Keratinocyte (primary cell): ENCODE data around the gene RASGRF2.

Source experiments
- EZH2 ChIP-seq: IDR thresholded peaks from one replicate; pipeline ENCODE4 v1.6.1; 2012; ENCODE audit warnings: inconsistent platforms, mild to moderate bottlenecking, low read length, moderate library complexity
- TF ChIP-seq, protein P1 (sequence below), 3 experiments: IDR thresholded peaks in 1 of 3; conservative IDR thresholded peaks in 1 of 3; optimal IDR thresholded peaks in 1 of 3; 2 replicates in 2 of 3; 3 replicates in 1 of 3; pipeline versions ENCODE3 to v1.5.1; 2011; ENCODE audit warnings: low read length in 3 of 3, mild to moderate bottlenecking in 3 of 3, moderate library complexity in 2 of 3, control low read depth in 1 of 3, inconsistent platforms in 1 of 3; ENCODE audit not compliant: insufficient read depth in 2 of 3; ENCODE audit errors: extremely low read depth in 1 of 3

DNA sequence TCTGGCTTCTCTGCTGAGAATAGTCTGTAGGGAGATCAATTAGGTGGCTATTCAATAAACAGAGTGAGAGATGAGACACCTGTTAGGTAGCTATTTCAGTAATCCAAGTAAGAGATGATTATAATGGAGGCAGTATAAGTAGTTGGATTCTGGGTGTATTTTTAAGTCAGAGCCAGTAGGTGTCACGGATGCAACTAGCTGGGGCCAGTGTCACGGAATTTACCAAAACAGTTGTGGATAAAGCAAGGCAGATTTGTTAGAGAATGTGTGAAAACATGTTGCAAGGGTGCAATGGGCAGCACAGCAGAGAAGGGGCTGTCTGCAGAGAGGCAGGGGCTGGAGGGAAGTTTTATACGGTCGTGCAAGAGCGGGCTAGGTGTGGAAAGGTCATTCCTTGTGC lies 114.9 kb downstream of the RASGRF2 start:
- TF ChIP-seq, protein P1, sequence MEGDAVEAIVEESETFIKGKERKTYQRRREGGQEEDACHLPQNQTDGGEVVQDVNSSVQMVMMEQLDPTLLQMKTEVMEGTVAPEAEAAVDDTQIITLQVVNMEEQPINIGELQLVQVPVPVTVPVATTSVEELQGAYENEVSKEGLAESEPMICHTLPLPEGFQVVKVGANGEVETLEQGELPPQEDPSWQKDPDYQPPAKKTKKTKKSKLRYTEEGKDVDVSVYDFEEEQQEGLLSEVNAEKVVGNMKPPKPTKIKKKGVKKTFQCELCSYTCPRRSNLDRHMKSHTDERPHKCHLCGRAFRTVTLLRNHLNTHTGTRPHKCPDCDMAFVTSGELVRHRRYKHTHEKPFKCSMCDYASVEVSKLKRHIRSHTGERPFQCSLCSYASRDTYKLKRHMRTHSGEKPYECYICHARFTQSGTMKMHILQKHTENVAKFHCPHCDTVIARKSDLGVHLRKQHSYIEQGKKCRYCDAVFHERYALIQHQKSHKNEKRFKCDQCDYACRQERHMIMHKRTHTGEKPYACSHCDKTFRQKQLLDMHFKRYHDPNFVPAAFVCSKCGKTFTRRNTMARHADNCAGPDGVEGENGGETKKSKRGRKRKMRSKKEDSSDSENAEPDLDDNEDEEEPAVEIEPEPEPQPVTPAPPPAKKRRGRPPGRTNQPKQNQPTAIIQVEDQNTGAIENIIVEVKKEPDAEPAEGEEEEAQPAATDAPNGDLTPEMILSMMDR (optimal IDR thresholded peaks at IDR 0.05 in 1 of 3, IDR thresholded peaks at IDR 0.05 in 1 of 3, conservative IDR thresholded peaks at IDR 0.05 in 1 of 3; ENCODE audit: extremely low read depth in 1 of 3, insufficient read depth in 2 of 3, low read length in 3 of 3), result no peak
- no peak for TF ChIP-seq EZH2
